BLaER1 (cell line): Measurements from ENCODE around the gene TICAM2.
A peak's percentile ranks its signal among the peaks of the same experiment; 100 is the strongest.
"Not testable (repeated sequence)": the region's sequence is repeated elsewhere in the genome, so short reads cannot be mapped to it uniquely, and the experiment has no call there.

Experiments used
- H3K27ac ChIP-seq: shearing (Covaris generic); formaldehyde crosslinking; 2 replicates; pipeline ENCODE4 v1.8.1; 2022
- H3K27me3 ChIP-seq: shearing (Covaris generic); formaldehyde crosslinking; 2 replicates; pipeline ENCODE4 v1.8.1; 2022
- H3K36me3 ChIP-seq: shearing (Covaris generic); formaldehyde crosslinking; 2 replicates; pipeline ENCODE4 v1.8.1; 2022
- H3K4me1 ChIP-seq: shearing (Covaris generic); formaldehyde crosslinking; 2 replicates; pipeline ENCODE4 v1.8.1; 2022
- H3K4me2 ChIP-seq: shearing (Covaris generic); formaldehyde crosslinking; 2 replicates; pipeline ENCODE4 v1.8.1; 2022
- H3K4me3 ChIP-seq: shearing (Covaris generic); formaldehyde crosslinking; 2 replicates; pipeline ENCODE4 v1.8.1; 2022
- H3K9ac ChIP-seq: shearing (Covaris generic); formaldehyde crosslinking; 2 replicates; pipeline ENCODE4 v1.8.1; 2022
- H3K9me3 ChIP-seq: shearing (Covaris generic); formaldehyde crosslinking; 2 replicates; pipeline ENCODE4 v1.8.1; 2022
- H4K20me1 ChIP-seq: shearing (Covaris generic); formaldehyde crosslinking; 2 replicates; pipeline ENCODE4 v1.8.1; 2022
- Cebpa-rat ChIP-seq: shearing (Covaris generic); IDR thresholded peaks from 2 replicates; pipeline ENCODE4 v1.8.1; 2022

TICAM2 gene

DNA sequence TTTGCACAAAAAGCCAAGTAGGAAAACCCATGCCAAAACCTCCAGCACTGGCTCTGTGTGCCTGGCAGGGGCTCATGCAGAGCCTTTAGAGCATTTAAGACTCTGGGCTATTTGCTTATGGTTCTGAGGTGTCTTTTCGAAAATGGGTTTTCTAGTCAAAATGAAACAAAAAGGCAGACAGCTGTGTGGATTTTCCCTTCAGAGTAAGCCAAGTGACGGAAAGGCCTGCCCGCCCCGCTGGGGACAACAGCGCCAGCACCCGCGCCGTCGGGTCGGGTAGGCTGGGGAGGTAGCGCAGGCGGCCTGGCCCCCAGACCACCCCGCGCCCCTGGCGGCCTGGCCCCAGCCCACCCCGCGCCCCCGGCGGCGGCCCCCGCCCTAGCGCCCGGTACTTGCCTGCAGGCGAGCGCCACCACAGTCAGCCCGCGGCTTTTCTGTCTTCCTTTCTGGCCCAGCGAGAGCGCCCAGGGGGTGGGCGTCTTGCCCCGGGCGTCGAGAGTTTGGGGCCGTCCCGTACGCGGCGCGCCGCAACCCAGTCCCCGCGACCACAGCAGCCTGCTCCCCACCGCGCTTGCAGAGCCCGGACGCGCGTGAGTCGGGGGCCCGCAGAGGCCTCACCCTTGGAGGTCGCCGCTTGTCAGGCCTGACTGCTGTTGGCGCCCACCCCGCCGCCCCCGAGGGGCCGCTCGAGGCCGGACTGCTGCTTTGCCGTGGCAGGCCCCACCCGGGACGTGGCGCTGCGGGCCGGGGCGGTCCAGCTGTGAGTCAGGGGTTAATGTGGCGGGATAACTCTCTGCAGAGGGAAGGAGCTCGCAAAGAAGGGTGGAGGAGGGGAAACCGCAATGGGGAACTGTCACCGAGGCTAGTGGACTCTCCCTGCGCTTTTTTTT lies at the start of gene TICAM2:
TSS of gene TICAM2 (minus strand) at position 779 of the 890 bp plus-strand sequence. CDS start 21,223 bp downstream, outside the sequence.
- Histone ChIP-seq H4K20me1 (no peaks in the 10 kb centered on the region; the same call in 1 of the 2 replicates), H3K4me1 (peaks cover 19% of the 10 kb centered on the region), H3K36me3 (peaks cover 6% of the 10 kb centered on the region; the same call in 1 of the 2 replicates), H3K27ac (peak within 1 kb of the TSS; percentile 83), H3K9ac (peak within 1 kb of the TSS; percentile 82), H3K27me3 (no peaks in the 10 kb centered on the region), H3K4me3 (peak within 1 kb of the TSS; percentile 74), H3K4me2 (peak within 1 kb of the TSS; percentile 84), H3K9me3 (no peaks in the 10 kb centered on the region)
- TF ChIP-seq Cebpa-rat: no peak

GRCh38 chr5:115649541-115649940 lies 47.3 kb upstream of the TICAM2 start:
- Histone ChIP-seq H3K4me2 (no peak overlapping the region), H4K20me1 (no peaks in the 10 kb centered on the region)

DNA sequence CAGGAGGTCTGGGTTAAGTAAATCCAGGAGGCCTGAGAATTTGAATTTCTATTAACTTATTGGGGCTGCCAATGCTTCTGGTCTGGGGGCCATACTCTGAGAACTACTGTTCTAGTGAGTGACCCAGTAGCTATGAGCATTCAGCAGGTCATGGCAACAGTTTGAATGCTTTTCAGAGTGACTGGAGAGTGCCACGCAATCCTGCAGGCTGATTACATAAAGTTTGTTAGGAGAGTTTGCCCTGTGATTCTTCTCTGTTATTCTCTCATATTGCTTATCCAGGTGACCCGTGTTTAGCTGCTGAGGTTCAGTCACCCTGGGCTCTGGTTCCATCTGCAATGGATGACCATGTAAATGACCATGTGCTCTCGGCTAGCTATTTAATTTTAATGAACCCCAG lies 45.8 kb upstream of the TICAM2 start:
- H3K27ac ChIP-seq: no peak overlapping the region
- no peaks in the 10 kb centered on the region for H3K9me3 ChIP-seq
- H3K9ac ChIP-seq: no peak overlapping the region
- no peak overlapping the region for H3K4me2 ChIP-seq
- TF ChIP-seq Cebpa-rat: no peak
- H3K4me1 ChIP-seq: no peaks in the 10 kb centered on the region
- H3K4me3 ChIP-seq: no peak overlapping the region
- no peaks in the 10 kb centered on the region for H3K27me3 ChIP-seq
- no peaks in the 10 kb centered on the region for H3K36me3 ChIP-seq
- H4K20me1 ChIP-seq: no peaks in the 10 kb centered on the region

More at GRCh38 chr5:115649541-115649940, 47.3 kb upstream of the TICAM2 start:
- Histone ChIP-seq H3K9ac (no peak overlapping the region), H3K9me3 (no peaks in the 10 kb centered on the region), H3K27ac (no peak overlapping the region), H3K27me3 (no peaks in the 10 kb centered on the region), H3K4me3 (no peak overlapping the region), H3K36me3 (no peaks in the 10 kb centered on the region), H3K4me1 (no peaks in the 10 kb centered on the region)
- no peak for TF ChIP-seq Cebpa-rat

DNA sequence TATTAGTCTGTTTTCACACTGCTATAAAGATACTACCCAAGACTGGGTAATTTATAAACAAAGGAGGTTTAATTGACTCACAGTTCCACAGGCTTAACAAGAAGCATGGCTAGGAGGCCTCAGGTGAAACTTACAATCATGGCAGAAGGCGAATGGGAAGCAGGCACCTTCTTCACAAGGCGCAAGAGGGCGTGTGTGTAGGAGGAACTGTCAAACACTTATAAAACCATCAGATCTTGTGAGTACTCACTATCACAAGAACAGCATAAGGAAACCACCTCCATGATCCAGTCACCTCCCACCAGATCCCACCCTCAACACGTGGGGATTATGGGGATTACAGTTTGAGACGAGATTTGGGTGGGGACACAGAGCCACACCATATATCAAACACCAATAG lies 43.1 kb upstream of the TICAM2 start:
- H3K4me3 ChIP-seq, H3K4me2 ChIP-seq, H4K20me1 ChIP-seq: not testable (repeated sequence)

DNA sequence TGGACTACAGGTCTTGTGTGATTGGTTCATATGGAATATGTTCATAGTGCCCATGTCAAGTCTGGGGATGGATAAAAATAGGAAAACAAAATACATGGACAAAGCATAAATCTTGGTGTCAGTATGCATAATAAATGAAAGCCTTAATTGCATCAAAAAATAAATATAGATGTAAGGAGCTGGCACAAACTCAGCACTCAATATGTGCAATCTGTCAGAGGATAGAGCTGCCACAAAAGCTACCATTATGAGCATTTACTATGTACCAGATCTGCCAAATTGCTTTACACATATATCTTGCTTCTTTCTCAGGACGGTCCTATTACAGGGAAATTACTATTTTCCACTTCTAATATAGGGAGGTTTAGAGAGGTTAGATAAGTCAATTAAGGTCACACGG lies 41.8 kb upstream of the TICAM2 start:
- Histone ChIP-seq H3K27ac (no peak overlapping the region), H3K4me3 (no peak overlapping the region), H3K27me3 (no peaks in the 10 kb centered on the region), H3K4me2 (no peak overlapping the region), H3K9me3 (no peaks in the 10 kb centered on the region), H3K36me3 (no peaks in the 10 kb centered on the region), H3K4me1 (no peaks in the 10 kb centered on the region), H4K20me1 (no peaks in the 10 kb centered on the region), H3K9ac (no peak overlapping the region)
- no peak for TF ChIP-seq Cebpa-rat

More for the DNA sequence above, 43.1 kb upstream of the TICAM2 start:
- not testable (repeated sequence) for H3K27ac ChIP-seq, H3K36me3 ChIP-seq, H3K4me1 ChIP-seq, H3K9me3 ChIP-seq, H3K27me3 ChIP-seq, H3K9ac ChIP-seq

DNA sequence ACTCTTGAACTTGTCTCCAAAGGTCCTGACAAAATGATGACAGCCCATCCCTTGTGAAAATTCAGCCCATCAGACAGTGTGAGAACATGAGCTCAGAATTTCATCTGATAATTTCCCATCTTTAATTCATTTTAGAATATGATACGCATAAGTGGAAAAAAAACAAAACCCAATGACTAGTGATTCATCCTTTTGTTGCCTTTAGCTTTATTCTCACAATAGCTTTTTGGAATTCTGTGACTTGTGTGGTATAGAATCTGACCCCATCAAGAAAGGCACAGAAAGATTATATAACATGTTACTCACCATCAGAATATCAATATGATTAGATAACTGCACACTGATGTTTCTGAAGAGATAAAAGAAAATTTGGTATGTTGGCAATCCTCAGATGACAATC lies 39.7 kb upstream of the TICAM2 start:
- H3K4me3 ChIP-seq: no peak overlapping the region
- H3K36me3 ChIP-seq: no peaks in the 10 kb centered on the region
- H3K9ac ChIP-seq: no peak overlapping the region
- no peaks in the 10 kb centered on the region for H3K4me1 ChIP-seq
- H3K4me2 ChIP-seq: no peak overlapping the region
- no peak overlapping the region for H3K27ac ChIP-seq
- H3K9me3 ChIP-seq: no peaks in the 10 kb centered on the region
- H3K27me3 ChIP-seq: no peaks in the 10 kb centered on the region
- H4K20me1 ChIP-seq: no peaks in the 10 kb centered on the region
- TF ChIP-seq Cebpa-rat: no peak

GRCh38 chr5:115640274-115640673 lies 38.0 kb upstream of the TICAM2 start:
- H3K9ac ChIP-seq: no peak overlapping the region
- no peaks in the 10 kb centered on the region for H3K27me3 ChIP-seq
- no peaks in the 10 kb centered on the region for H3K4me1 ChIP-seq
- H3K4me2 ChIP-seq: no peak overlapping the region
- no peak overlapping the region for H3K4me3 ChIP-seq
- no peaks in the 10 kb centered on the region for H3K36me3 ChIP-seq
- no peaks in the 10 kb centered on the region for H3K9me3 ChIP-seq
- TF ChIP-seq Cebpa-rat: no peak
- no peak overlapping the region for H3K27ac ChIP-seq
- no peaks in the 10 kb centered on the region for H4K20me1 ChIP-seq

DNA sequence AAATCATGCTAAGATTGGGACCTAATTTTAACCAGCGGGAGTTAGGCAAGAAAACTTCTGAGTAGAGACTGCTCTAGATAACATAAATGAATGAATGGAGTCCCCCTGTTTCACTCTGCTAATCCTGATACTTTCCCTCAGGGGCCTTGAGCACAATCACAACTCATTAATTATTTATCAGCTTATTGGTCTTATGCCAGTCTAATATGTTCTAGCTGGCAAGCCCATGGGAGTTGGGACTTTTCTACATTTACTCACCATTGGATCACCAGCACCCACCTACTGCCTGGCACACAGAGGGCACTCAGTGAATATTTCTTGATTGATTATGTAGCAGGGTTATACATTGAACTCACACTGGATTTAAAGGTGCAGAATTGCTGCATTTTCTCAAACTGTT lies 37.1 kb upstream of the TICAM2 start:
- Histone ChIP-seq H3K36me3 (no peaks in the 10 kb centered on the region), H3K4me1 (peaks cover 3% of the 10 kb centered on the region), H3K9ac (no peak overlapping the region), H3K27me3 (no peaks in the 10 kb centered on the region), H3K4me3 (no peak overlapping the region), H3K9me3 (no peaks in the 10 kb centered on the region), H3K27ac (no peak overlapping the region), H3K4me2 (no peak overlapping the region), H4K20me1 (no peaks in the 10 kb centered on the region)
- TF ChIP-seq Cebpa-rat: no peak

DNA sequence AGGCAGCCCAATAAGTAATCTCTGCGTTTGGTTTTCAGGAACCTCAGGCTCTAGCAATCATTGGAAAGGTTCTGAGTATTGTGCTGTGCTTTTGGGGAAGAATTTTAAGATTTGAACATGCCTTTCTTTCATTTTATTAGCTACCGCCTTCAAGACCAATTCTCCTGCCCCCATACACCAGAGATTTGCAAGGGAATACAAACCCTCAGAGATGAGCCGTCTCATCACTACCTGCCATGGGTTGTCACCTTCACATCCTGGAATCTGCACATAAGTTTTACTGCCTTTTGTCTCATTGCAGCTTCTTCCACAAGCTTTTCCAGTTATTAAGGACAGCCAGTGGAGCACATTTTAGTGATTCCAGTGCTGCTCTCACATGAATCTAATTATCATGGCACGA lies 35.2 kb upstream of the TICAM2 start:
- Histone ChIP-seq H3K36me3 (no peaks in the 10 kb centered on the region), H3K27me3 (no peaks in the 10 kb centered on the region), H3K4me3 (no peak overlapping the region), H3K27ac (no peak overlapping the region), H3K9me3 (no peaks in the 10 kb centered on the region), H3K9ac (no peak overlapping the region), H4K20me1 (no peaks in the 10 kb centered on the region), H3K4me1 (peaks cover 9% of the 10 kb centered on the region), H3K4me2 (no peak overlapping the region)
- no peak for TF ChIP-seq Cebpa-rat

DNA sequence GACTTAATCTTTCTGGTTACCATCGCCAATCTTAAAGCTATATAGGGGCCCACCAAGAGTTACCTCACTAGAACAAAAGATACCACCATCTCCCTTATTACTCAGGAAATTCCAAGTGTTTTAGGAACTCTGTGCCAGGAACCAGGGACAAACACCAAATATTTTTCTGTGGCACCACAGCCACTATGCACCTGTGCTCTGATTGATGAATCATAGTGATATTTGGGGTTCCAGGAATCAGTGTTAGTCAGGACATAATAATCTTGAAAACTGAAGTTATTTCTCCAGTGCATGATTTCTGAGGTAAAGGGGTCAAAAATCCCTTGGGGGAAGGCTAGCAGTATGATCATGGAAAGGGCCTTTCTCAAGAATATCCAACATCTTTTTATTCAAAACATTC lies 33.7 kb upstream of the TICAM2 start:
- H3K36me3 ChIP-seq: no peaks in the 10 kb centered on the region
- no peak overlapping the region for H3K9ac ChIP-seq
- H3K27ac ChIP-seq: no peak overlapping the region
- no peaks in the 10 kb centered on the region for H4K20me1 ChIP-seq
- no peaks in the 10 kb centered on the region for H3K27me3 ChIP-seq
- peaks cover 9% of the 10 kb centered on the region for H3K4me1 ChIP-seq
- H3K4me3 ChIP-seq: no peak overlapping the region
- no peaks in the 10 kb centered on the region for H3K9me3 ChIP-seq
- TF ChIP-seq Cebpa-rat: no peak
- no peak overlapping the region; the same call in 1 of the 2 replicates for H3K4me2 ChIP-seq
